ENCODE measurements around the gene SENP5. TPM values are rescaled to one million over a fixed set of nuclear protein-coding genes. Genes with fewer than 3 reads are reported as not detected.

The SENP5 gene
- total and polyA plus RNA-seq, 12 donors = 9.1 to 41.6 (median 21.1) TPM

DNA sequence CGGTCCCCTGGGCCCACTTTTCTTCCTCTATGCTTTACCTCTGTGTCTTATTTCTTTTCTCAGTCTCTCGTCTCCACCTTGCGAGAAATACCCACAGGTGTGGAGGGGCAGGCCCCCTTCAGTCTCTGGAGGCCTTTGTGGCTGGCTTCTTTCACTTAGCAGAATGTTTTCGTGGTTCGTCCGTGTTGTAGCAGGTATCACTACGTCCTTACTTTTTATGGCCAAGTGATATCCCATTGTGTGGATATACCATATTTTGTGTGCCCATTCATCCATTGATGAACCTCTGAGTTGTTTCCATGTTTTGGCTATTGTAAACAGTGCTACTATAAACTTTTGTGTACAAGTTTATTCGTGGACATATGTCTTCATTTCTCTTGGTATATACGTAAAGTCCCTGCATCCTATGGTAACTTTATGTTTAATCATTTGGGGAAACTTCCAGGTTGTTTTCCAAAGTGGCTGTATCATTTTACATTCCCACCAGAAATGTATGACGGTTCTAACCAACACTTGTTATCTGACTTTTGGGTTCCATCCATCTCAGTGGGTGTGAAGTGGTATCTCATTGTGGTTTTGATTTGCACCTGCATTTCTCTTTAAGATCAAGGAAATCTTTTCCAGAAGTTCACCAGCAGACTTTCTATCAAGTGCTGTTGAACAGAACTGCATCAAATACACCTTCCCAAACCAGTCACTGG lies 95.4 kb downstream of the SENP5 start:
- no peak overlapping the region for H3K4me3 ChIP-seq
- DNase-seq = peak in 1 of 7 donors; percentile 28
- no peaks in the 10 kb centered on the region for H3K9me3 ChIP-seq (replicated peaks in 1 of 3)
- no peaks in the 10 kb centered on the region for H3K36me3 ChIP-seq (replicated peaks in 1 of 2)
- peaks cover under 1 to 5% of the 10 kb centered on the region in 2 donors for H3K4me1 ChIP-seq (replicated peaks in 1 of 2)
- 85 to 93% (median 87%) methylated on average over 10 of the region's 10 CpGs for WGBS, 4 donors
- TF ChIP-seq POLR2A (IDR thresholded peaks at IDR 0.05) = no peak
- TF ChIP-seq CTCF (IDR thresholded peaks at IDR 0.05) = no peak
- H3K27ac ChIP-seq = no peak overlapping the region
- intact Hi-C loops (cut with DNase I) = loop anchor here in 1 of 2 donors (10.0 kb wide), 1 partner anchor 118 kb away; no protein-coding TSS in a partner anchor
- no peaks in the 10 kb centered on the region for H3K27me3 ChIP-seq

GRCh38 chr3:196963631-196963953 lies 95.9 kb downstream of the SENP5 start:
- peak in 1 of 7 donors; percentile 0 for DNase-seq
- H3K9me3 ChIP-seq (replicated peaks in 1 of 3) = no peaks in the 10 kb centered on the region
- H3K27me3 ChIP-seq = no peaks in the 10 kb centered on the region
- peaks cover 3 to 9% of the 10 kb centered on the region in 2 donors for H3K4me1 ChIP-seq (replicated peaks in 1 of 2)
- no peak for TF ChIP-seq POLR2A (IDR thresholded peaks at IDR 0.05)
- no peak for TF ChIP-seq CTCF (IDR thresholded peaks at IDR 0.05)
- intact Hi-C loops (cut with DNase I) = loop anchor here in 1 of 2 donors (10.0 kb wide), 1 partner anchor 119 kb away; no protein-coding TSS in a partner anchor
- 78 to 89% (median 83%) methylated on average over 2 of the region's 2 CpGs for WGBS, 4 donors
- H3K36me3 ChIP-seq (replicated peaks in 1 of 2) = no peaks in the 10 kb centered on the region
- H3K27ac ChIP-seq = no peak overlapping the region
- no peak overlapping the region for H3K4me3 ChIP-seq

DNA sequence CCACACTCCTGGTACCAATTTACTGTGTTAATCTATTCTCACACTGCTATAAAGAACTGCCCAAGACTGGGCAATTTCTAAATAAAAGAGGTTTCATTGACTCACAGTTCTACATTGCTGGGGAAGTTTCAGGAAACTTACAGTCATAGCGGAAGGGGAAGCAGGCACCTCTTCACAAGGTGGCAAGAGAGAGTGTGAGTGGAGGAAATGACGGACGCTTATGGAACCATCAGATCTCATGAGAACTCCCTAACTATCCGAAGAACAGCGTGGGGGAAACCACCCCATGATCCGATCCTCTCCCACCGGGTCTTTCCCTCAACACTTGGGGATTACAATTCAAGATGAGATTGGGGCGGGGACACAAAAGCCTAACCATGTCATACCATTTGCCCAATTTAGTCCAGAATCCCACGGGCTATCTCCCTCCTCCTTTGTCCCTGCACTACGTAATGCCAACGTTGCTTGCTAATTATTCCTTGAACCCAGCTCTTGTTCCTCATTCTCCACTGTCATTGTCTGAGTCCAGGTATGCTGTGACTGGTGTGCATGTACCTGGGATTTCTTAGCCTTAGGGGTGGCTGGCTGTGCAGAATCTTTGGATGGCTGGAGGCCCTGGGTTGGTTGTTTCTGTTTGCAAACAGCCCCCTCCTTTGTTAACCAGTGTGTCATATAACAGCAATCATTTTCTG lies 97.5 kb downstream of the SENP5 start:
- TF ChIP-seq CTCF (IDR thresholded peaks at IDR 0.05) (no peak), POLR2A (IDR thresholded peaks at IDR 0.05) (no peak)
- no peaks in the 10 kb centered on the region for H3K9me3 ChIP-seq (replicated peaks in 1 of 3)
- peak in 1 of 7 donors; percentile 37 for DNase-seq
- peaks cover 3 to 9% of the 10 kb centered on the region in 2 donors for H3K4me1 ChIP-seq (replicated peaks in 1 of 2)
- H3K4me3 ChIP-seq = no peak overlapping the region
- H3K27me3 ChIP-seq = no peaks in the 10 kb centered on the region
- H3K27ac ChIP-seq = no peak overlapping the region
- intact Hi-C loops (cut with DNase I) = loop anchor here (5.0 to 10.0 kb wide), 2 partner anchors 120 to 128 kb away; no protein-coding TSS in a partner anchor
- no peaks in the 10 kb centered on the region for H3K36me3 ChIP-seq (replicated peaks in 1 of 2)
- 85 to 95% (median 90%) methylated on average over 11 of the region's 11 CpGs for WGBS, 4 donors

- TF ChIP-seq CTCF (IDR thresholded peaks at IDR 0.05) = no peak
- no peak for TF ChIP-seq POLR2A (IDR thresholded peaks at IDR 0.05)
- intact Hi-C loops (cut with DNase I) = loop anchor here (5.0 to 10.0 kb wide), 2 partner anchors 121 to 128 kb away; no protein-coding TSS in a partner anchor
- DNase-seq = peak in 1 of 7 donors; percentile 20
- H3K27ac ChIP-seq = no peak overlapping the region
- WGBS, 4 donors = 90 to 95% (median 92%) methylated on average over 9 to 10 of the region's 10 CpGs
- no peaks in the 10 kb centered on the region for H3K9me3 ChIP-seq (replicated peaks in 1 of 3)
- H3K4me3 ChIP-seq = no peak overlapping the region
- no peaks in the 10 kb centered on the region for H3K36me3 ChIP-seq (replicated peaks in 1 of 2)
- no peaks in the 10 kb centered on the region for H3K27me3 ChIP-seq
- peaks cover 3 to 9% of the 10 kb centered on the region in 2 donors for H3K4me1 ChIP-seq (replicated peaks in 1 of 2)
These were observed 98.1 kb downstream of the SENP5 start for GRCh38 chr3:196965804-196966173.
